SKM-1 (cell line): Measurements from ENCODE around the gene LIPH.
A peak's percentile ranks its signal among the peaks of the same experiment; 100 is the strongest.

Experiments
- DNase-seq: peaks from one replicate; lab custom pipeline; 2025; ENCODE audit not compliant: unreplicated experiment; lab: John Stamatoyannopoulos, UW

The LIPH gene

DNA sequence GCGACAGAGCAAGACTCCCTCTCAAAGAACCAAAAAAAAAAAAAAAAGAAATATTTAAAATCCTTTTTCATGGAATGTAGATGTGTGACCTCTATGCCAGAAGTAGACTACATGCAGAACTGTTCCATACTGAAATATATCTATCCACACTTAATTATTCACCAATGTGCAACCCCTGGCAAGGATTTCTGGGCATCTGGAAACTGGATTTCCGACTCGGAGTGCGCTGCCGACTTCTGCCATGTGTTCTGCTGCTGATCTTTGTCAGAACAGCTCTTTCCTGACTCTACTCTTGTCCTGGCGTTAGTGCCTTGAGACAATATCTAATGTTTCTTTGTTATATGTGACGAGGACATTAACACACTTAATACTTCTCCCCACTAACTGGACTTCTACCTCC lies 11.7 kb downstream of the LIPH start:
- no peak for DNase-seq

DNA sequence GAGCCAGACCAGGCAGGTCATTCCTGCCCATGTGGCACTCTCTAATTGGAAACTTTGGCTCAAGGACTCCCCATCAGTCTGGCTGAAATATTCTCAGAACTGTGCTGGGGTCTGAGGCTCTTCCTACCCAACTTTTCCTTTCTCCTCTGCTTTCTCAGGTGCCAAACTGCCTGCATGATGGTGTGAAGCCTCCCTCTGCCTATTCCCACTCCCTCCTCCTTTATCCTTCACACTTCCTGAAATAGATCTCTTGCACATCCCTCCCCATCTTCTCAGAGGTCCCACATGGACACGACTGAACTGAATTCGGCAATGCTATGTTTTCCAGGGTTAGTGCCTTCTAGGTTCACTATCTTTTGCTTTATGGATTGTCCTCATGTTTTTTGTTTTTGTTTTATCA lies 12.5 kb downstream of the LIPH start:
- no peak for DNase-seq

DNA sequence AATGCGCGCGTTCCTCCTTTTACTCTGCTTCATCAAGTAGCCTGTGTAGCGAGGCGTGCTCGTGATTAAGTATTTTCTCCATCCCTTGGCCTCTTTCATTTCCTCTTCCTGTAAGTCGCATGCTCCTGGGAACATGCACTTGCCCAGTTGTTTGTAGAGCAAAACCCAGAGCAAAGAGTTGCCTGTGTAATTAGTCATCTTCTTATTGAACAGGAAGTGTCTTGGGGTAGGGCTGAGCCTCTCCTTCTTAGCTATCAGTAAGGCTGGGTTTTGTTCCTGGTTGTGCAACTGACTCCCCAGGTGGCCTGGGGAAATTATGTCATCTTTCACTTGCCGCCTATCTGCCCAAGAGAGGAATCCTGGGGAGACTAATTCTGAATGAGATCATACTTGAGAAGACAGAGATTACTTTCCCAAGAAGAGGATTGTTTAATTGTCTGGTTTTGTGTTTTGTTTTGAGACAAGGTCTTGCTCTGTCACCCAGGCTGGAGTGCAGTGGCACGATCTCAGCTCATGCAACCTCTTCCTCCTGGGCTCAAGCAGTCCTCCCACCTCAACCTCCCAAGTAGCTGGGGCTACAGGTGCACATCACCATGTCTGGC lies 14.9 kb downstream of the LIPH start:
- peak; percentile 95 for DNase-seq

DNA sequence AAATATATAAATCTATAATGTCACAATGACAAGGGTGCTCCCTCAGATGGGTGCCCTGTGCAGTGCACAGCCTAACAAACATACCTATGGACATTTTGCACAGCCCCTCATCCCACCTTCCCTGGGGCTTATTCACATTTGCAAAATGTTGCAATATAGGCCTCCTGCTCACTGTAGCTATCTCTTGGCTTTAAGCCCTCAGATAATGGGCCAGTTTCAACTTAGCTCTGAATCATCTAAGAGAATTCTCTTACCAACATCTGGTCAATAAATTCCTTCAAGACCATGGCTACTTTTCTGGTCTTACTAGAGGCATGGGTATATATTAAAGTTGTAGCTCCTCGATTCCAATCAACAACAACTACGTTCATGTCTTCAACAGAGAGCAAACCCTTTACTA lies 17.9 kb downstream of the LIPH start:
- no peak for DNase-seq

DNA sequence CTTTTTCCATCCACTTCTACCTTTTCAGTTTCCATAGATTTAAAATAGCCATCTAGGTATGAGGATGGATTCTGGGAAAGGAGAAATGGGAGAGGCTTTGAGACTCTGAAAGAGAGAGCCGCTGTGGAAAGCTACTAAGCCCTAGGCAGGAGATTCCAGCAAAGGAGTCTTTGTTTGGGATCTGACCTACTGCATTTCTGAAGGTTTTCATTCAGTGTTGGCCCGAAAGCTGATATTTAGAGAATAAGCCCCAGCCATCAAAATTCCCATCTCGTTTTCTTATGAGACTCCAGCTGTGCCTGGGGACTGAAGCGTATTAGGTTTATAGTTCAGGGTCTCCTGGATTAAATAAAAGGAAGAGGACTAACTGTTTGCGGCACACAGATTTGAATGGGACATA lies 19.5 kb downstream of the LIPH start:
- no peak for DNase-seq

DNA sequence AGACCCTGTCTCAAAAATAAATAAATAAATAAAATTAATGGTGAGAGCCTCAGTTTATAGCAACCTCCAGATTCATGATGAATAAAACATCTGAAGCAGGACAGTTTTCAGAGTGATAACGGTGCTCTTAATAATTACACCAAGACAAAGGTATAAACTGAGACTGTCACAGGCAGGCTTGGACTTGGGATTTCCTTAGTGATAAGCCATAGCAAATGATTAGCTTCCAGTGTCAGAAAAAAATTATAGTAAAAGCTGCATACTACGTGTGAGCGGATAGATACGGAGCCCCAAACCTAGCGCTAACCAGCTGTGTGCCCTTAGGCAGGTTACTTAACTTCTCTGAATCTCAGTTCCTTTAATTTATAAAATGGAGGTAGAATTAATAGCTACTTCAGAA lies 21.5 kb downstream of the LIPH start:
- DNase-seq = no peak

DNA sequence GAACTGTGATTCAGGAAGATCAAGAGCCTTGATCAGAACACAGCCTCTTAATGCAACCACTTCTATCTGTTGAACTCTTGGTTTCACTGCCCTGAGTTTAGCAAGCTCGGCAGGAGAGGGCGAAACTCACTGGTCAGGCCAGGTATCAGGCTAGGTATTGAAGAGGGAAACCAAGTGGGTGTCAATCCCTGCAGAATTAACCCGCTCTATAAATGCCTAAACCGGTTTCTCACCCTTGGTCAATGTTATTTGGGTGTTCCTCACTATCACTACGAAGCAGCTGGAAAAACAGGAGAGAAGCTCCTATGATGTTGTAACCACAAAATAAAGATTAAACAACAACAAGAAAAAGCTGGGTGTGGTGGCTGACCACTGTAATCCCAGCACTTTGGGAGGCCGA lies 23.9 kb downstream of the LIPH start:
- DNase-seq = no peak

DNA sequence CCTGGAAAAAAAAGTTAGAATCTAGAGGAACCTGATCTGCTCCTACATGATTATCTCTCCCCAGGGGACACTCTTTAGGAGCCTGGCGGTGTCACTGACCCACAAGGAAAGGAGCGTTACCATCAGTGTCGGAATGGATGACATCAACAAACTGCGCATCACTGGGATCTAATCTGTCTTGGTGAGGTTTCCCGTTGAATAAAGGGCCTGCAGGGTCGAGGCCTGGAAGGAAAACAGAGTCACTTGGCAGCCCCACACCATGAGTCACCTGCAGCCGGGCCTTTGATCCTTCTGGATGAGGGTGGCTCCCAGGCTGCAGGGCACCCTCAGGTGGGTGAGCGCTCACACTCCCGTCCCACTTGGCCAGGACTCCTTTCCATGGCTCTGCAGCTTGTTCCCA lies 25.0 kb downstream of the LIPH start:
- no peak for DNase-seq

DNA sequence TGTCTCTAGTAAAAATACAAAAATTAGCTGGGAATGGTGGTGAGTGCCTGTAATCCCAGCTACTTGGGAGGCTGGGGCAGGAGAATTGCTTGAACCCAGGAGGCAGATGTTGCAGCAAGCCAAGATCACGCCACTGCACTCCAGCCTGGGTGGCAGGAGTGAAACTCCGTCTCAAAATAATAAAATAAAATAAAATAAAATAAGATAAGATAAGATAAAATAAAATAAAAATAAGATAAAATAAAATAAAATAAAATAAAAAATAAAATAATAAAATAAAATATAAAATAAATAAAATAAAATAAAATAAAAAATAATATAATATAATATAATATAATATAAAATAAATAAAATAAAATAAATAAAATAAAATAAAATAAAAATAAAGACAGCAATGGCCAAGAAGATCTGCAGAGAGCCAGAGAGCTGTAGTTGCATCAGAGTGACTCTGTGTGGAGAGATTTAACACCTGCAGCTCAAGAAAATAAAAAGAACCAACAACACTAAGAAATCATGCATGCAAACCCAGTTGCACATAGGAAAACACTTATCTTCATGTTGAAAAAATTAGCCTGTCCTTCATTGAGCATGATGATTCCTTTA lies 25.9 kb downstream of the LIPH start:
- DNase-seq = no peak

DNA sequence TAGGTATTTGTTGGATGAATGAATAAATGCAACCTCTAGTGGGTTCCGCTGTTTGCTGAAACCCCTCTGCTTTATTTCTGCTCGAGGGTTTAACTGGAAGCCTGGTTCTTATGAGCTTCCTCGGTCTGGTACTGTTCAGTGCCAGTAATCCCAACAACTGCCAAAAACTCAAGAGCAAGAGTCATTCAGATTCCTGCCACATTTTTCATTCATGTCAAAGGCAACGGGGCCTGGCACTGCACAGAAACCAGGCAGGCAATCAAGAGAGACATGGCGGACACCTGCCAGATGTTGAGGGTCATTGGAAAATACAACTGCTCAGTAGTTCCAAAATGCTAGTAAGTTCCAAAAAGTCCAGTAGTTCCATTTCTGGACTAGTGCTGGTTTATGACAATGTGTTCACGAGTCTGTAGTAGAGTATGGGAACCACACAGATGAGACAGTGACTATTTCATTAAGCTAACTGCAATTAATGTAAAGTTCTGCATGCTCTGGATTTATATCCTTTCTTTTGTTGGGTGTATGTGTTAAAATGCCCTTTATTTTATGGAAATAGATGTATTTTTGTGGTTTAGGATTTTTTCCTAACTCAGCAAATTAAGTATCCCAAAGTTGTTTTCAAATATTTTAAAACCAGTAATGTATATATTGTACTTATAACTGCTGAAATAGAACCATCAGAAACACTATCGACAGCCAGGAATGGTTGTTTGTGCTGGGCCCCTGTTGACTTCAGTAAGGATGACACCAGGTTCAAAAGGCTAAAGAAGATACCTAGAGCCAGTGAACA lies 30.8 kb downstream of the LIPH start:
- DNase-seq = no peak

DNA sequence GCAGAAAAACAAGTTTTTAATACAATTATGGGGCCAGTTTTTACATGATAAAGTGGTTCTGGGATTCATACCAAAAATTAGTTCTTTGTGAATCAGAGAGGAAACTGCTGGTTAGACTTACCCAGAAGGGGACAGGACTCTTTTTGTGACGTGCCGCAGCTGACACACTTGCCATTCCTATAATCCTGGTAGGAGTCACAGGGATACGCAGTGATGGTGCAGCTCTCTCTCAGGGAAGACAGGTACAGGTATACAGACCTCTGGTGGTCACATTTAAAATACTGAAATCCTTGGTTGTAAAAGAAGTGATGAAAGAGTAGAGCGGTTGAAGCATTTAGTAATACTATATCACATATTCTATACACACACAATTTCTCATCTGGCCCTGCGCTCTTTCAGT lies 33.4 kb downstream of the LIPH start:
- DNase-seq = no peak

DNA sequence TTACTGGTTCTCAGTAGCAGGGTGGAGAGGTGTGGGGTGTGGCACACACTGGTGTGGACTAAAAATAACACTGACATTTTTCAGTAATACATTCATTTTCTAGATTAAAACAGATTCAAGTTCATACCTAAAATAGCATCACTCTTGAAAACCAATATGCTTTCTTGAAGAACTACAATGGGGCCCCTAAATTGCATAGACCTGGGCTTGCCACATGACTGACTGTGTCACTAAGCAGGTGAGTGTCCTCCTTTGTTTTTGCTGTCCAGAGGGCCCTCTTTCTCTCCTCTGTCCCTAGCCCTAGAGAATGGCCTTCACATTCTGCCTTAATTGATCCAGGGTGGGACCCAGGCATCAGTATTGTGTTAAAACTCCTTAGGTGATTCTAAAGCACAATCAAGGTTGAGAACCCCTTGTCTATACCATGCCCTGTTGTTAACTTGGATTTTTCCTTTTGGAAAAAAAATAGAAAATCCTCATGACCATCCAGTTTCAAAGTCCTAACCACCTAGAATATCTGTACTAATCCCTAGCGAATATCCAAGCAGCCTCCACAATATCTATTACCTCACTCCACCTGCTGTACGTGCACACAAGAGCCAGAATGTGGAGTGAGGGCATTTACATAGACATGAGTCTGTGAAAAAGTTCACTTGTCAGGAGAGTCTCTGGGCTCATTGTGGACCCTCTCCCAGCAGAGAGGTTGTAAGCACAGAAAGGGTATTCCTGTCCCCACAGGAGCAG lies 34.8 kb downstream of the LIPH start:
- DNase-seq = no peak

DNA sequence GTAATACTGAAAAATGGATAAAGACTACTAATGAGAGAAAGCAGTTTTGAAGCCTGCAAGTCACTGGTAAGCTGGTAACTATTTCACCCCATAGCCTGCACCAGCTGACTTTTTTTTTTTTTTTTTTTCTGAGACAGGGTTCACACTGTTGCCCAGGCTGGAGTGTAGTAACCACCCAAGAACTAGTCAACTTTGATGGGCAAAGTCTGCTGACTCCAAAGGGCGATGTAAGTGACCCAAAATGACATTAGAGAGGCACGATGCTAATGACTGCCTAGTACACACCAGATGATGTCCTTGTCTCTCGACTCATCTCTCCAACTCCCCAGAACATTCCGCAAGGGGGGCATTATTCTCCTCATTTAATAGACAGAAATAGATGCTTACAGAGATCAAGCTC lies 40.7 kb downstream of the LIPH start:
- no peak for DNase-seq

DNA sequence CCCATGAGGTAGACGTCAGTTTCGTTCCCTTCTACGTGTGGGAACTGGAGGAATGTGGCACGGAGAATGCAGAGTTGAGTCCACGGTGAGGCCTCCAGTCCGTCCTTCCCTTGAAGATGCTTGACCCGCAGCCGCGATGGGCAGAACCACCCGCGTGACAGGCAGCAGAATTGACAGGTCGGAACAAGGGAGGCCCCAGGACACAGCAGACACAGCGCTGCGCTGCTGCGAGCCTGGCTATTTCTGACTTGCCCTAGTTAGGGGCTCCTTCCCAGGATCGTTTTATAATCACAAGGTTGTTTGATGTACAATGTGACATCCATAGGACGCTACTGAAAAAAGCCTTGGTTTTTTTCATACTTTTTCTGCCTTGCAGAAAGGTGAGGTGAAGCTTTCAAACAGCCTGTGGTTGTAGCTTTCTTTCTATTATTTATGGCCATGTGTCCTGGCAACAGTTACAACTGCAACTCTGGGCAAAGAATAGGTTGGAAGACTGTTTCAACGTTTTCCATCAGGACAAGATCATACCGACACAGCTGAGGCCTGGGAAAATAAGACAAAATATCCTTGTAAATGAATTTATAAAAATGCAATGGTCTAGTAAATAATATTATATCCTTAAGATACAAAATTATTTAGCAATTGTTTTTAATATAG lies 43.9 kb downstream of the LIPH start:
- DNase-seq = no peak

DNA sequence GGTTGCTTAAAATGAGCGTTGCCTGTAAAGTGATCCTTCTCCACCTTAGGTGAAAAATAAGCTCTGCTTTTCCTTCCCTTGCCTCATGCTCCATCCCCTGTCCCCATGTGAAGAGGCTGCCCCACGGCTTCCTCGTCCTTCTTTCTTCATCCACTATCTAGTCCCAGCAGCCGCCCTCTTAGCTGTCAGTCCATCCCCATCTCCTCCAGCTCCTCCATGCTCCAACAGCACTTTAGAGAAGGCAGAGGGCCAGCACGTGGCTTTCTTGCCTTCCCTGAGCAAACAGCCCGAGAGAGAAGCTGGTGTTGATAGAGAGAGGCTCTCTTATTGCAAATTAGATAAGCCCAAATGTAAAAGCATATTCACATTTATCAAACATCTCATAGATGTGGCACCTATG lies 44.5 kb downstream of the LIPH start:
- no peak for DNase-seq

DNA sequence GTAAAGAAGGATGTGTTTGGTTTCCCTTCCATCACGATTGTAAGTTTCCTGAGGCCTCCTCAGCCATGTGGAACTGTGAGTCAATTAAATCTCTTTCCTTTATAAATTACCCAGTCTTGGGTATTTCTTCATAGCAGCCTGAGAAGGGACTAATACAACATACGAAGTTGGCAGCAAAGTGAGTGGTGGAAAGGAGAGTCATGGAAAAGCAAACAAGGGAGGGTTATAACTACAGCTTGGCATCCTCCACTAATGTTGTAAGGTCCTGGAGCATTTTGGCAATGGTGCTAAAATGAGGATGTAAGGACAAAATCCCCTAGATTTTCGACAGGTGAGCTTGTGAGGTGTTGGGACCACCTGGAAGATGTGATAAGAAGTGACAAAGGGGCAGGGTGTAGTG lies 47.8 kb downstream of the LIPH start:
- no peak for DNase-seq

DNA sequence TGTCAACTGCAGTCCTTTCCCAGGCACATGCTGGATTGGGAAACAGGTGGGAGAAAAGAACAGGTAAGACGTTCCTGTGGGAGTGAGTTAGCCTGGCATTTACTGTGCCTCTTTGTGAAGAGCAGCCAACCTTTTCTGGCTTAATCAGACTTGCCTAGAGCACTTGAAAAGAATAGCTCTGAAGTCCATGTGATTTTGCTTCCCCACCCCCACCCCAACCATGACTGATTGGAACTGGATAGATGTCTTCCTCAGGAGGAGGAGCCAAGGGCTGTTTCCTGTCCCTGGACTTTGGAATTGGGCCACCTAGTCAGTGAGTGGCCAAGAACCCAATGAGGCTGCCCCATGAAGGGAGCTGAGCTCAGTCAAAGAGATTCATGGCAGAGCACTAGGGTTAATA lies 48.9 kb downstream of the LIPH start:
- DNase-seq = no peak

DNA sequence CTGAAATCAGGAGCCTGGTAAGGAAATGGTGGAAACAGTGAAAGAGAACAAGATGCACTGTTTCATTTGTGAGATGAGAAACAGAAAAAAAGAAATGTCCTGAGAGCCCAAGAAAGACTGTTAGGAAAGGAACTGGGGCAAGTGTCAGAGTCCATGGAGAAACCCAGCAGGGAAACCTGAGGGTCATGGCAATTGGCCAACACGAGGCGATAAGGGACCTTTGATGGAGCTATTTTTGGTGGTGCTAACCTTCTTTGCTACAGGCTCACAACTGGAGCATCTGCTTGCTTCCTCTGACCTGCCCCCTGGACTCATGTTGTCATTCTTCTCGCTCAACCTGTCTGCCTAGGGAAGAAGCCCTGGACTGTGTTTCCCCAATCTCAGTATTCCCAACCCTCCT lies 49.4 kb downstream of the LIPH start:
- no peak for DNase-seq

DNA sequence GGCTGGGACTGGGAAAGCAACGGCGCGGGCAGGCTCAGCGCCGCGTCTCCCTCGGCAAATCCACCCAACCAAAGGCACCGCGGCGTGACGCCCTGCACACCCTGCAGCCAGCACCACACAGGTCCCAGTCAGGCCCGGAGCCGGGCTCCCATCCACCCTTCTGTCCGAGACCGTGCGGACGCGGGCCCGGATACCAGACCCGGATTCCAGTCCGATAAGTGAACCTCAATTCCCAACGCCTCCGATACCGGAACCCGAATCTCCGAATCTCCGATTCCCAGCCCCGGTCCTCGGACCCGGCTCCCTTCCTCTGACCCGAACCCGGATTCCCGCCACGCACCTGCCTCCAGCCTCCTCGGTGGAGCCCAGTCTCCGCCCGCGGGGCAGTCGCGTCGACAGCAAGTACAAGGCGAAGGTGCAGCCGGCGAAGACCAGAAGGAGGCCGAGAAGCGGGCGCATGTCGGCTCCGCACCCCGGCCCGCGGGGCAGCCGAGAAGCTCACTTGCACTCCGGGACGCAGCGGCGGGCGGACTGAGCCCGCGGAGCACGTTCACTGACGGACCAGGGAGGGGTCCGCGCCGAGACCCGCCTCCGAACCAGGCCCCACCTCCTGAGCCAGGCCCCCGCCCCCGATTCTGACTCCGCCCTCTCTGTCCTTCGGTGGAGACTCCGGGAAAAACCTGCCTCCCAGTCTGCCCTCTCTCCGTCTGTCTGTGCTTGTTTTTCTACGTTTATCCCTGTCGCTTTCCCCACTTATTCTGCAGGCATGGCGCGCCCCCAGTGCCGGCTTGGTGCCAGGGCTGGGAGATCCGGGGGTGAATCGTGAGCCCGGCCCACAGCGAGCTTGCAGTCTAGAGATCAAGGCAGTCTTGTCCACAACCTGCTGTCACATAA lies 53.6 kb downstream of the LIPH start, which contains the start of gene TMEM41A:
TSS of gene TMEM41A (minus strand) at position 533 of the 894 bp plus-strand sequence. CDS start at position 459, 74 bp downstream.
- DNase-seq = peak; percentile 83

DNA sequence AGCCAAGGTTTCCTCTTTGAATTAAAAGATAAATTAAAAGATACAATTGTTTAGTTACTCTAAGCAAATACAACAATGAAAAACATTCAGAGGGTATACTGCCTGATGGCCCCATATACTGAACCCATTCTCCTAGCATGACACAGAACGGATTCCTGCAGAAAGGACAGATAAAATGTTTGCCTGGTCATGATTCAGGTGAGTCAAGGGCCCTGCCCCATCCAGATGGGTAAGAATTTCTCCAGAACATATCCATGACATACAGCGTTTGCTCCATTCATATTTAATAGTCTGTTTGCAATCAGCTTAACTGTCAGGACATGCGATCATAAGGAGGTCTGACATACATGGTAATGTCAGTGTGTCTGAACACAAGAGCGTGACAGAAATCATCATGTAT lies 62.1 kb downstream of the LIPH start:
- no peak for DNase-seq
